ENCODE data around the gene FCN2. TPM values are rescaled to one million over a fixed set of nuclear protein-coding genes. Genes with fewer than 3 reads are reported as not detected.

The FCN2 gene
- total RNA-seq, 2 experiments from 2014 or later, result not detected

- no peaks in the 10 kb centered on the region for H3K36me3 ChIP-seq (ENCODE audit: insufficient read depth, low read length)
- H3K4me3 Mint-ChIP-seq, result no peak overlapping the region
- H3K27ac ChIP-seq (ENCODE audit: low read depth in 1 of 2, low read length in 2 of 2), result no peak overlapping the region
- ChIA-PET CTCF (no interaction called here), POLR2A (no interaction called here)
- ATAC-seq (ENCODE audit: poor library complexity), result no peak
- H3K27me3 Mint-ChIP-seq, result peaks cover 20% of the 10 kb centered on the region
- H3K4me1 ChIP-seq (ENCODE audit: insufficient read depth, low read length), result no peaks in the 10 kb centered on the region
- H3K4me3 ChIP-seq (ENCODE audit: low read length), result no peak overlapping the region
- peaks cover 4 to 14% of the 10 kb centered on the region in 2 experiments for H3K27me3 ChIP-seq (ENCODE audit: control insufficient read depth in 1 of 2, insufficient read depth in 2 of 2, low read length in 2 of 2)
- intact Hi-C loops (cut with DNase I, micrococcal nuclease), result no loop called here
- H3K36me3 Mint-ChIP-seq (ENCODE audit: low read depth), result no peaks in the 10 kb centered on the region
- no peaks in the 10 kb centered on the region for H3K9me3 Mint-ChIP-seq
- H3K4me1 Mint-ChIP-seq (ENCODE audit: low read depth), result no peaks in the 10 kb centered on the region
- TF ChIP-seq CTCF (IDR thresholded peaks at IDR 0.05), result no peak
- peaks cover 0 to 37% of the 10 kb centered on the region in 2 experiments for H3K9me3 ChIP-seq (ENCODE audit: control insufficient read depth in 1 of 2, insufficient read depth in 1 of 2, low read length in 2 of 2)
- no peak overlapping the region for H3K27ac Mint-ChIP-seq
- no peak for DNase-seq
Observed at GRCh38 chr9:134852906-134853654, 27.5 kb upstream of the FCN2 start.

GRCh38 chr9:134853893-134854292 lies 26.7 kb upstream of the FCN2 start:
- intact Hi-C loops (cut with DNase I, micrococcal nuclease), result no loop called here
- DNase-seq (no peak), ATAC-seq (ENCODE audit: poor library complexity) (no peak)
- no peaks in the 10 kb centered on the region for H3K36me3 Mint-ChIP-seq (ENCODE audit: low read depth)
- H3K9me3 Mint-ChIP-seq, result no peaks in the 10 kb centered on the region
- CTCF ChIA-PET, result no interaction called here
- Histone ChIP-seq H3K27me3 (ENCODE audit: control insufficient read depth in 1 of 2, insufficient read depth in 2 of 2, low read length in 2 of 2) (peaks cover 4 to 16% of the 10 kb centered on the region in 2 experiments), H3K4me1 (ENCODE audit: insufficient read depth, low read length) (no peaks in the 10 kb centered on the region), H3K27ac (ENCODE audit: low read depth in 1 of 2, low read length in 2 of 2) (no peak overlapping the region), H3K36me3 (ENCODE audit: insufficient read depth, low read length) (no peaks in the 10 kb centered on the region), H3K4me3 (ENCODE audit: low read length) (no peak overlapping the region), H3K9me3 (ENCODE audit: control insufficient read depth in 1 of 2, insufficient read depth in 1 of 2, low read length in 2 of 2) (peaks cover 0 to 35% of the 10 kb centered on the region in 2 experiments)
- no peaks in the 10 kb centered on the region for H3K4me1 Mint-ChIP-seq (ENCODE audit: low read depth)
- H3K27ac Mint-ChIP-seq, result no peak overlapping the region
- no peak for TF ChIP-seq CTCF (IDR thresholded peaks at IDR 0.05)
- POLR2A ChIA-PET, result no interaction called here
- peaks cover 26% of the 10 kb centered on the region for H3K27me3 Mint-ChIP-seq
- no peak overlapping the region for H3K4me3 Mint-ChIP-seq

- H3K4me3 Mint-ChIP-seq, result no peak overlapping the region
- DNase-seq (no peak), ATAC-seq (ENCODE audit: poor library complexity) (no peak)
- H3K36me3 ChIP-seq (ENCODE audit: insufficient read depth, low read length), result no peaks in the 10 kb centered on the region
- POLR2A ChIA-PET, result no interaction called here
- no peak overlapping the region for H3K27ac ChIP-seq (ENCODE audit: low read depth in 1 of 2, low read length in 2 of 2)
- no peaks in the 10 kb centered on the region for H3K4me1 Mint-ChIP-seq (ENCODE audit: low read depth)
- TF ChIP-seq CTCF (IDR thresholded peaks at IDR 0.05), result no peak
- H3K9me3 ChIP-seq (ENCODE audit: control insufficient read depth in 1 of 2, insufficient read depth in 1 of 2, low read length in 2 of 2), result peaks cover 0 to 35% of the 10 kb centered on the region in 2 experiments
- no peak overlapping the region for H3K4me3 ChIP-seq (ENCODE audit: low read length)
- no peaks in the 10 kb centered on the region for H3K9me3 Mint-ChIP-seq
- peaks cover 4 to 16% of the 10 kb centered on the region in 2 experiments for H3K27me3 ChIP-seq (ENCODE audit: control insufficient read depth in 1 of 2, insufficient read depth in 2 of 2, low read length in 2 of 2)
- CTCF ChIA-PET, result no interaction called here
- H3K27me3 Mint-ChIP-seq, result peaks cover 26% of the 10 kb centered on the region
- H3K27ac Mint-ChIP-seq, result no peak overlapping the region
- intact Hi-C loops (cut with DNase I, micrococcal nuclease), result no loop called here
- H3K4me1 ChIP-seq (ENCODE audit: insufficient read depth, low read length), result no peaks in the 10 kb centered on the region
- H3K36me3 Mint-ChIP-seq (ENCODE audit: low read depth), result no peaks in the 10 kb centered on the region
Observed at GRCh38 chr9:134854541-134854981, 26.0 kb upstream of the FCN2 start.
